Endothelial cell of umbilical vein (primary cell): ENCODE measurements around the gene CAPN8. TPM values are rescaled to one million over a fixed set of nuclear protein-coding genes. Genes with fewer than 3 reads are reported as not detected.

Experiments used
- BruUV-seq: library from RNA; stranded (reverse); fragments of 400-500 nt; replicated peaks from 2 replicates; lab custom pipeline; 2021; lab: Mats Ljungman, UMichigan
- CTCF ChIA-PET: fragments of 300-600, 350-600 bp; sonication (Branson Sonifier 250); formaldehyde crosslinking; loops from one replicate; lab custom pipeline; 2021; ENCODE audit warnings: antibody characterized with exemption, inconsistent platforms; lab: Charles Lee
- POLR2A ChIA-PET: fragments of 300-600, 350-600 bp; sonication (Branson Sonifier 250); formaldehyde crosslinking; loops from one replicate; lab custom pipeline; 2021; ENCODE audit warnings: antibody characterized with exemption, inconsistent platforms; lab: Charles Lee
- DNase-seq: peaks from one replicate; pipeline ENCODE4 v3.0.0-alpha.2; 2011; ENCODE audit warnings: low read depth, low spot score
- FAIRE-seq: peaks from 2 replicates; lab custom pipeline; 2011; peaks lifted over from hg19 to GRCh38; lab: Jason Lieb, UNC
- H2AFZ ChIP-seq: 2 replicates; pipeline ENCODE4 v1.6.0; 2012; ENCODE audit warnings: low read depth, low read length, control low read depth, inconsistent platforms
- H3K27ac ChIP-seq: 2 replicates; pipeline ENCODE4 v1.5.1; 2011; ENCODE audit warnings: low read depth, mild to moderate bottlenecking, control low read depth, low read length, moderate library complexity; ENCODE audit not compliant: insufficient read depth
- H3K27me3 ChIP-seq, 2 experiments: 2 replicates each; pipeline versions ENCODE4 v1.6.0 to v1.6.1; 2011; ENCODE audit warnings: low read length in 2 of 2, mixed read lengths in 1 of 2; ENCODE audit not compliant: control insufficient read depth in 2 of 2, insufficient read depth in 2 of 2
- H3K36me3 ChIP-seq, 2 experiments: 2 replicates in 1 of 2; 3 replicates in 1 of 2; pipeline ENCODE4 v1.5.1; 2011; ENCODE audit warnings: low read length in 2 of 2, mild to moderate bottlenecking in 1 of 2, moderate library complexity in 1 of 2; ENCODE audit not compliant: control insufficient read depth in 2 of 2, insufficient read depth in 2 of 2; ENCODE audit errors: extremely low read depth in 1 of 2
- H3K4me1 ChIP-seq: 3 replicates; pipeline ENCODE4 v1.5.1; 2011; ENCODE audit warnings: mild to moderate bottlenecking, low read length; ENCODE audit not compliant: control insufficient read depth, insufficient read depth; ENCODE audit errors: extremely low read depth
- H3K4me2 ChIP-seq: 2 replicates; pipeline ENCODE4 v1.6.1; 2011; ENCODE audit warnings: low read length, control low read depth, mixed read lengths; ENCODE audit not compliant: insufficient read depth
- H3K4me3 ChIP-seq, 3 experiments: fragments of 200-600 bp in 1 of 3; sonication (generic), shearing (Covaris generic) in 1 of 3; replicated peaks in 1 of 3; 2 replicates each; pipeline ENCODE4 v1.5.1; 2011 to 2016; ENCODE audit warnings: control low read depth in 3 of 3, low read length in 3 of 3, mild to moderate bottlenecking in 2 of 3, inconsistent platforms in 1 of 3, low read depth in 1 of 3, moderate library complexity in 1 of 3; ENCODE audit not compliant: insufficient read depth in 1 of 3
- H3K79me2 ChIP-seq: 2 replicates; pipeline ENCODE4 v1.6.0; 2012; ENCODE audit warnings: low read length, inconsistent platforms; ENCODE audit not compliant: control insufficient read depth, insufficient read depth
- H3K9ac ChIP-seq: replicated peaks from 2 replicates; pipeline ENCODE3; 2011; ENCODE audit warnings: low read length, control low read depth; ENCODE audit not compliant: insufficient read depth; ENCODE audit errors: extremely low read depth
- H3K9me1 ChIP-seq: replicated peaks from 3 replicates; pipeline ENCODE4 v1.6.0; 2011; ENCODE audit warnings: mild to moderate bottlenecking, low read length; ENCODE audit not compliant: control insufficient read depth, insufficient read depth; ENCODE audit errors: extremely low read depth
- H3K9me3 ChIP-seq: replicated peaks from 2 replicates; pipeline ENCODE4 v1.5.1; 2012; ENCODE audit warnings: low read length, inconsistent platforms; ENCODE audit not compliant: control insufficient read depth, insufficient read depth
- H4K20me1 ChIP-seq: replicated peaks from 2 replicates; pipeline ENCODE3; 2011; ENCODE audit warnings: mild to moderate bottlenecking, low read length; ENCODE audit not compliant: control insufficient read depth, insufficient read depth; ENCODE audit errors: extremely low read depth
- CTCF ChIP-seq, 2 donors: IDR thresholded peaks; 1 replicate in 1 of 2; 2 replicates in 1 of 2; pipeline ENCODE4 v1.5.1; 2011; ENCODE audit warnings: low read length in 2 of 2, mild to moderate bottlenecking in 2 of 2, moderate library complexity in 2 of 2, control low read depth in 1 of 2, inconsistent platforms in 1 of 2, low read depth in 1 of 2; ENCODE audit not compliant: insufficient read depth in 1 of 2; ENCODE audit errors: extremely low read depth in 1 of 2
- EZH2 ChIP-seq: IDR thresholded peaks from 2 replicates; pipeline ENCODE4 v1.6.1; 2012; ENCODE audit warnings: borderline replicate concordance, low read depth, mild to moderate bottlenecking, moderate library complexity, low read length, inconsistent platforms; ENCODE audit not compliant: severe bottlenecking
- FOS ChIP-seq: IDR thresholded peaks from 2 replicates; pipeline ENCODE4 v1.6.1; 2011; ENCODE audit warnings: mild to moderate bottlenecking, low read length, moderate library complexity, borderline replicate concordance; ENCODE audit not compliant: insufficient read depth
- GATA2 ChIP-seq: IDR thresholded peaks from 2 replicates; pipeline ENCODE4 v1.7.0; 2011; ENCODE audit warnings: low read depth, mild to moderate bottlenecking, moderate library complexity, mixed read lengths, low read length; ENCODE audit not compliant: insufficient read length, insufficient read depth
- JUN ChIP-seq: IDR thresholded peaks from 2 replicates; pipeline ENCODE4 v1.6.1; 2011; ENCODE audit warnings: borderline replicate concordance, low read depth; ENCODE audit not compliant: insufficient read length, insufficient read depth
- MAX ChIP-seq: IDR thresholded peaks from 2 replicates; pipeline ENCODE4 v1.6.1; 2011; ENCODE audit not compliant: insufficient read depth, insufficient read length
- MYC ChIP-seq: IDR thresholded peaks from one replicate; pipeline ENCODE4 v1.6.1; 2011; ENCODE audit warnings: mild to moderate bottlenecking, low read depth, low read length
- POLR2A ChIP-seq: IDR thresholded peaks from 2 replicates; pipeline ENCODE4 v1.6.1; 2012; ENCODE audit warnings: low read depth, mild to moderate bottlenecking, control low read depth, low read length
- POLR2AphosphoS5 ChIP-seq: IDR thresholded peaks from 2 replicates; pipeline ENCODE4 v1.6.1; 2012; ENCODE audit warnings: low read depth, mild to moderate bottlenecking, control low read depth, low read length, moderate library complexity; ENCODE audit not compliant: insufficient read depth
- dilution Hi-C: fragments of 300-500 bp; cut with MboI; formaldehyde crosslinking; loops from one replicate; pipeline ENCODE4 v1.15.0; 2019; ENCODE audit warnings: low sequenced_read_pairs; ENCODE audit not compliant: extremely low pct_ligation_motif_present
- intact Hi-C: fragments of 100-400 bp; cut with micrococcal nuclease; formaldehyde crosslinking; loops from one replicate; pipeline ENCODE4 v1.10.0; 2022
- polyA plus RNA-seq, 4 experiments: library from polyadenylated mRNA; depleted of rRNA in 3 of 4; stranded (reverse) in 3 of 4; unstranded in 1 of 4; fragments of >200 nt; gene quantifications; 2 replicates each; pipeline versions ENCODE4 v1.2.1 to v1.2.3, GENCODE V29; 2011 to 2012; ENCODE audit warnings: missing spikeins in 1 of 4
- total RNA-seq: library from RNA; stranded (reverse); gene quantifications from 2 replicates; pipeline ENCODE4 v1.2.3, GENCODE V29; 2021

The CAPN8 gene
- total and polyA plus RNA-seq, 2 donors (not counting 3 experiments of a cell fraction or from before 2014, with no cell fraction given): not detected

DNA sequence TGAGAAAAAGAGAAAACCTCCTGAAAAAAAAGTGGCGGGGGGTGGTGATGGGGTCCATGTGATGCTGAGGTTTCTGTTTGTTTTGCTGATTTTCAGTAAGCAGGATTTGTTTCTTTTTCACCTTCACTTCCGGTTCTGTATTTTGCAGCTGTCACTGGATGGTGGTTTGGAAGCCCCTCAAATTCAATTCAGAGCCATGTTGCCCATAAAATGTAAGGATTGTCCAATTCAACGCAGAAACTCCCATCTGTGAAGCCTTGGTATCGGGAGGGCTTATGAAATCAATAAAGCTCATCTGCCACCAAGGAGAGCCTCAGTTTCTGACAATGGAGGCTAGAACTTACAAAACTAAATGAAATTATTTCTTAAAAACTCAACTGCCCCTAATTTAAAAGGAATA lies 12.1 kb downstream of the CAPN8 start:
- Histone ChIP-seq H3K9me3 (no peaks in the 10 kb centered on the region), H3K27me3 (no peaks in the 10 kb centered on the region), H3K4me3 (no peak overlapping the region), H3K36me3 (no peaks in the 10 kb centered on the region), H2AFZ (no peak overlapping the region), H3K79me2 (no peaks in the 10 kb centered on the region), H4K20me1 (no peaks in the 10 kb centered on the region), H3K9me1 (no peaks in the 10 kb centered on the region), H3K4me2 (no peak overlapping the region), H3K4me1 (no peaks in the 10 kb centered on the region), H3K27ac (no peak overlapping the region), H3K9ac (no peak overlapping the region)
- no peak for DNase-seq
- intact Hi-C loops (no loop called here), dilution Hi-C loops (no loop called here)
- TF ChIP-seq POLR2A (no peak), POLR2AphosphoS5 (no peak), MAX (no peak), EZH2 (no peak), FOS (no peak), MYC (no peak), GATA2 (no peak), CTCF (IDR thresholded peaks at IDR 0.05; ENCODE audit: extremely low read depth in 1 of 2, insufficient read depth in 1 of 2, low read depth in 1 of 2, low read length in 2 of 2) (no peak), JUN (no peak)
- ChIA-PET CTCF (no interaction called here), POLR2A (no interaction called here)
- no peak for FAIRE-seq
- no TSS peak for BruUV-seq
